GM12878 (cell line): Measurements from ENCODE around the gene CRELD2. TPM values are rescaled to one million over a fixed set of nuclear protein-coding genes. Genes with fewer than 3 reads are reported as not detected.
A peak's percentile ranks its signal among the peaks of the same experiment; 100 is the strongest.

Experiments
- EED ChIP-seq: sonication (generic); IDR thresholded peaks from 2 replicates; pipeline ENCODE4 v1.6.1; 2016; ENCODE audit warnings: antibody characterized with exemption, low read depth
- EGR1 ChIP-seq, 2 experiments: IDR thresholded peaks; 1 replicate in 1 of 2; 2 replicates in 1 of 2; pipeline ENCODE4 v1.6.1; 2011 to 2012; ENCODE audit warnings: low read depth in 2 of 2, low read length in 2 of 2, borderline replicate concordance in 1 of 2, mild to moderate bottlenecking in 1 of 2, moderate library complexity in 1 of 2
- IKZF2 ChIP-seq, 2 experiments: fragments of 450-650 bp; IDR thresholded peaks; 2 replicates each; pipeline ENCODE4 v1.6.1; 2017; ENCODE audit warnings: mild to moderate bottlenecking in 2 of 2, moderate library complexity in 2 of 2
- POU2F2 ChIP-seq: IDR thresholded peaks from 3 replicates; pipeline ENCODE4 v1.6.1; 2011; ENCODE audit warnings: low read depth, mild to moderate bottlenecking, low read length, borderline replicate concordance
- SMARCA5 ChIP-seq: fragments of 450-650 bp; IDR thresholded peaks from 2 replicates; pipeline ENCODE4 v1.6.1; 2017; ENCODE audit warnings: mild to moderate bottlenecking
- TARDBP ChIP-seq: IDR thresholded peaks from 2 replicates; pipeline ENCODE4 v1.6.1; 2016; ENCODE audit warnings: borderline replicate concordance
- TBL1XR1 ChIP-seq: IDR thresholded peaks from 2 replicates; pipeline ENCODE4 v1.6.1; 2012; ENCODE audit warnings: low read depth, low read length, improper control_type of control experiment
- ZSCAN29 ChIP-seq: fragments of 450-650 bp; IDR thresholded peaks from 2 replicates; pipeline ENCODE4 v1.6.1; 2017; ENCODE audit warnings: mild to moderate bottlenecking, moderate library complexity
- polyA plus RNA-seq, 11 experiments: library from polyadenylated mRNA; depleted of rRNA in 4 of 11; unstranded in 6 of 11; stranded (reverse) in 5 of 11; fragments of >200 nt; fragmentation: Nextera tagmentation in 4 of 11; fragmentation: Illumina TruSeq in 1 of 11; extraction: Ambion mirVana in 4 of 11; extraction: Trizol in 1 of 11; gene quantifications; 1 replicate in 1 of 11; 2 replicates in 10 of 11; pipeline versions ENCODE4 v1.2.1 to v1.2.3, GENCODE V29; 2011 to 2016; ENCODE audit warnings: inconsistent platforms in 2 of 11, missing spikeins in 2 of 11, low read depth in 1 of 11
- total RNA-seq, 4 experiments: library from RNA; depleted of rRNA in 3 of 4; stranded (reverse); fragments of >200 nt in 3 of 4; fragmentation: Illumina TruSeq in 1 of 4; extraction: Trizol in 1 of 4; gene quantifications; 2 replicates each; pipeline versions ENCODE4 v1.2.1 to v1.2.3, GENCODE V29; 2013 to 2021
- TF ChIP-seq, protein P1 (sequence below): IDR thresholded peaks from 2 replicates; pipeline ENCODE4 v1.6.1; 2012; ENCODE audit warnings: mild to moderate bottlenecking, low read depth, low read length
- TF ChIP-seq, protein P2 (sequence below): fragments of 450-650 bp; IDR thresholded peaks from 2 replicates; pipeline ENCODE4 v1.6.1; 2017; ENCODE audit warnings: mild to moderate bottlenecking, moderate library complexity
- TF ChIP-seq, protein P3 (sequence below): fragments of 450-650 bp; IDR thresholded peaks from 2 replicates; pipeline ENCODE4 v1.6.1; 2018; ENCODE audit warnings: mild to moderate bottlenecking, low read depth, moderate library complexity; ENCODE audit not compliant: partially characterized antibody

CRELD2 gene
- total and polyA plus RNA-seq, 10 of the 15 experiments (the other 5 are each of a cell fraction or from before 2014, with no cell fraction given), result 9.4 to 111 (median 25.9) TPM

DNA sequence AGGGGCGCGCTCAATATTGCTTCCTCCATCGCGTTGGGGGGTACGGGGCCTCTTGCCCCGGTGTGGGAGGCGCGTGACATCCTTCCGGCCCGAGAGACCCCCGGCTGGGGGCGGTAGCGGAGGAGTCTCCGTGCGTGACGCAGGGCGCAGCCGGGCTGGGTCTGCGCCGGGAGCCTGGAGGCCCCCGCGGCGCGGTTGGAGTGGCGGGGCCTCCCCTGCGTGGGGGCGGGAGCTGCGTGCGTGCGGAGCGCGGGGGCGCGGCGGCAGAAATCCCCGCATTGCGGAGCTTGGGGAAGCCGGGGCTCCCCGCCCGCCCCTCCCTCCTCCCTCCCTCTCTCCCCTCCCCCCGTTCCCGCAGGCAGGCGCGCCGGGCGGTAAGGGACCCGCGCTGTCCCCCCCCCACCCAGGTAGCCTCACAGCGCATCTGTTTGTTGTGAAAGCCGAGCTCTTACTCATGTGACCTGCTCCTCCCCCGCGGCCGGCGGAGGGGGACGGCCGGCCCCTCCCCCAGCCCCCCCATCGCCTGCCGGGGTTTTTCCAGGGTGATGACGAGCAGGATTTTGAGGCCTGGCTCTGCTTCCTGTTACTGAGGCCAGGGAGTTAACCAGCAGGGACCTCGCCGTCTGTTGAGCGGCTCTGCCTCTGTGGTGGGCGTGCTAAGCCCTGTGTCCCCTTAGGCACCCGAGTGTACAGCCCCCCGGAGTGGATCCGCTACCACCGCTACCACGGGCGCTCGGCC, 43.7 kb downstream of the CRELD2 start (continued):
- TF ChIP-seq IKZF2 (IDR thresholded peaks at IDR 0.05) (peak; percentile 79), TBL1XR1 (peak; percentile 65; the same call in 1 of the 2 replicates), ZSCAN29 (0 out of 2 replicates have a peak, but pooled peaks have one; percentile 15), EGR1 (IDR thresholded peaks at IDR 0.05; ENCODE audit: borderline replicate concordance in 1 of 2, low read depth in 2 of 2, low read length in 2 of 2) (peak in 1 of 2 experiments; percentile 93; a peak in 2 of 3 replicates), EED (0 out of 2 replicates have a peak, but pooled peaks have one; percentile 63), POU2F2 (0 out of 3 replicates have a peak, but pooled peaks have one; percentile 37), SMARCA5 (0 out of 2 replicates have a peak, but pooled peaks have one; percentile 40), TARDBP (no peak)
- TF ChIP-seq, protein P1, sequence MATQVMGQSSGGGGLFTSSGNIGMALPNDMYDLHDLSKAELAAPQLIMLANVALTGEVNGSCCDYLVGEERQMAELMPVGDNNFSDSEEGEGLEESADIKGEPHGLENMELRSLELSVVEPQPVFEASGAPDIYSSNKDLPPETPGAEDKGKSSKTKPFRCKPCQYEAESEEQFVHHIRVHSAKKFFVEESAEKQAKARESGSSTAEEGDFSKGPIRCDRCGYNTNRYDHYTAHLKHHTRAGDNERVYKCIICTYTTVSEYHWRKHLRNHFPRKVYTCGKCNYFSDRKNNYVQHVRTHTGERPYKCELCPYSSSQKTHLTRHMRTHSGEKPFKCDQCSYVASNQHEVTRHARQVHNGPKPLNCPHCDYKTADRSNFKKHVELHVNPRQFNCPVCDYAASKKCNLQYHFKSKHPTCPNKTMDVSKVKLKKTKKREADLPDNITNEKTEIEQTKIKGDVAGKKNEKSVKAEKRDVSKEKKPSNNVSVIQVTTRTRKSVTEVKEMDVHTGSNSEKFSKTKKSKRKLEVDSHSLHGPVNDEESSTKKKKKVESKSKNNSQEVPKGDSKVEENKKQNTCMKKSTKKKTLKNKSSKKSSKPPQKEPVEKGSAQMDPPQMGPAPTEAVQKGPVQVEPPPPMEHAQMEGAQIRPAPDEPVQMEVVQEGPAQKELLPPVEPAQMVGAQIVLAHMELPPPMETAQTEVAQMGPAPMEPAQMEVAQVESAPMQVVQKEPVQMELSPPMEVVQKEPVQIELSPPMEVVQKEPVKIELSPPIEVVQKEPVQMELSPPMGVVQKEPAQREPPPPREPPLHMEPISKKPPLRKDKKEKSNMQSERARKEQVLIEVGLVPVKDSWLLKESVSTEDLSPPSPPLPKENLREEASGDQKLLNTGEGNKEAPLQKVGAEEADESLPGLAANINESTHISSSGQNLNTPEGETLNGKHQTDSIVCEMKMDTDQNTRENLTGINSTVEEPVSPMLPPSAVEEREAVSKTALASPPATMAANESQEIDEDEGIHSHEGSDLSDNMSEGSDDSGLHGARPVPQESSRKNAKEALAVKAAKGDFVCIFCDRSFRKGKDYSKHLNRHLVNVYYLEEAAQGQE, result no peak
- TF ChIP-seq, protein P2, sequence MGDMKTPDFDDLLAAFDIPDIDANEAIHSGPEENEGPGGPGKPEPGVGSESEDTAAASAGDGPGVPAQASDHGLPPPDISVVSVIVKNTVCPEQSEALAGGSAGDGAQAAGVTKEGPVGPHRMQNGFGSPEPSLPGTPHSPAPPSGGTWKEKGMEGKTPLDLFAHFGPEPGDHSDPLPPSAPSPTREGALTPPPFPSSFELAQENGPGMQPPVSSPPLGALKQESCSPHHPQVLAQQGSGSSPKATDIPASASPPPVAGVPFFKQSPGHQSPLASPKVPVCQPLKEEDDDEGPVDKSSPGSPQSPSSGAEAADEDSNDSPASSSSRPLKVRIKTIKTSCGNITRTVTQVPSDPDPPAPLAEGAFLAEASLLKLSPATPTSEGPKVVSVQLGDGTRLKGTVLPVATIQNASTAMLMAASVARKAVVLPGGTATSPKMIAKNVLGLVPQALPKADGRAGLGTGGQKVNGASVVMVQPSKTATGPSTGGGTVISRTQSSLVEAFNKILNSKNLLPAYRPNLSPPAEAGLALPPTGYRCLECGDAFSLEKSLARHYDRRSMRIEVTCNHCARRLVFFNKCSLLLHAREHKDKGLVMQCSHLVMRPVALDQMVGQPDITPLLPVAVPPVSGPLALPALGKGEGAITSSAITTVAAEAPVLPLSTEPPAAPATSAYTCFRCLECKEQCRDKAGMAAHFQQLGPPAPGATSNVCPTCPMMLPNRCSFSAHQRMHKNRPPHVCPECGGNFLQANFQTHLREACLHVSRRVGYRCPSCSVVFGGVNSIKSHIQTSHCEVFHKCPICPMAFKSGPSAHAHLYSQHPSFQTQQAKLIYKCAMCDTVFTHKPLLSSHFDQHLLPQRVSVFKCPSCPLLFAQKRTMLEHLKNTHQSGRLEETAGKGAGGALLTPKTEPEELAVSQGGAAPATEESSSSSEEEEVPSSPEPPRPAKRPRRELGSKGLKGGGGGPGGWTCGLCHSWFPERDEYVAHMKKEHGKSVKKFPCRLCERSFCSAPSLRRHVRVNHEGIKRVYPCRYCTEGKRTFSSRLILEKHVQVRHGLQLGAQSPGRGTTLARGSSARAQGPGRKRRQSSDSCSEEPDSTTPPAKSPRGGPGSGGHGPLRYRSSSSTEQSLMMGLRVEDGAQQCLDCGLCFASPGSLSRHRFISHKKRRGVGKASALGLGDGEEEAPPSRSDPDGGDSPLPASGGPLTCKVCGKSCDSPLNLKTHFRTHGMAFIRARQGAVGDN, result peak; percentile 23
- TF ChIP-seq, protein P3, sequence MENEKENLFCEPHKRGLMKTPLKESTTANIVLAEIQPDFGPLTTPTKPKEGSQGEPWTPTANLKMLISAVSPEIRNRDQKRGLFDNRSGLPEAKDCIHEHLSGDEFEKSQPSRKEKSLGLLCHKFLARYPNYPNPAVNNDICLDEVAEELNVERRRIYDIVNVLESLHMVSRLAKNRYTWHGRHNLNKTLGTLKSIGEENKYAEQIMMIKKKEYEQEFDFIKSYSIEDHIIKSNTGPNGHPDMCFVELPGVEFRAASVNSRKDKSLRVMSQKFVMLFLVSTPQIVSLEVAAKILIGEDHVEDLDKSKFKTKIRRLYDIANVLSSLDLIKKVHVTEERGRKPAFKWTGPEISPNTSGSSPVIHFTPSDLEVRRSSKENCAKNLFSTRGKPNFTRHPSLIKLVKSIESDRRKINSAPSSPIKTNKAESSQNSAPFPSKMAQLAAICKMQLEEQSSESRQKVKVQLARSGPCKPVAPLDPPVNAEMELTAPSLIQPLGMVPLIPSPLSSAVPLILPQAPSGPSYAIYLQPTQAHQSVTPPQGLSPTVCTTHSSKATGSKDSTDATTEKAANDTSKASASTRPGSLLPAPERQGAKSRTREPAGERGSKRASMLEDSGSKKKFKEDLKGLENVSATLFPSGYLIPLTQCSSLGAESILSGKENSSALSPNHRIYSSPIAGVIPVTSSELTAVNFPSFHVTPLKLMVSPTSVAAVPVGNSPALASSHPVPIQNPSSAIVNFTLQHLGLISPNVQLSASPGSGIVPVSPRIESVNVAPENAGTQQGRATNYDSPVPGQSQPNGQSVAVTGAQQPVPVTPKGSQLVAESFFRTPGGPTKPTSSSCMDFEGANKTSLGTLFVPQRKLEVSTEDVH, result peak; percentile 70
